HFF-Myc (cell line): ENCODE measurements around the gene SLC19A2.

ENCODE experiments used
- DNase-seq: peaks from one replicate; pipeline ENCODE4 v3.0.0-alpha.2; 2011; ENCODE audit warnings: low read depth; ENCODE audit errors: extremely low read depth
- H3K4me3 ChIP-seq: replicated peaks from 2 replicates; pipeline ENCODE4 v1.5.1; 2011; ENCODE audit warnings: low read depth, mild to moderate bottlenecking, control low read depth, low read length
- TF ChIP-seq, protein P1 (sequence below): IDR thresholded peaks from 2 replicates; pipeline ENCODE4 v1.5.1; 2012; ENCODE audit warnings: mild to moderate bottlenecking, low read depth, low read length, control low read depth; ENCODE audit errors: missing control alignments

The SLC19A2 gene

DNA sequence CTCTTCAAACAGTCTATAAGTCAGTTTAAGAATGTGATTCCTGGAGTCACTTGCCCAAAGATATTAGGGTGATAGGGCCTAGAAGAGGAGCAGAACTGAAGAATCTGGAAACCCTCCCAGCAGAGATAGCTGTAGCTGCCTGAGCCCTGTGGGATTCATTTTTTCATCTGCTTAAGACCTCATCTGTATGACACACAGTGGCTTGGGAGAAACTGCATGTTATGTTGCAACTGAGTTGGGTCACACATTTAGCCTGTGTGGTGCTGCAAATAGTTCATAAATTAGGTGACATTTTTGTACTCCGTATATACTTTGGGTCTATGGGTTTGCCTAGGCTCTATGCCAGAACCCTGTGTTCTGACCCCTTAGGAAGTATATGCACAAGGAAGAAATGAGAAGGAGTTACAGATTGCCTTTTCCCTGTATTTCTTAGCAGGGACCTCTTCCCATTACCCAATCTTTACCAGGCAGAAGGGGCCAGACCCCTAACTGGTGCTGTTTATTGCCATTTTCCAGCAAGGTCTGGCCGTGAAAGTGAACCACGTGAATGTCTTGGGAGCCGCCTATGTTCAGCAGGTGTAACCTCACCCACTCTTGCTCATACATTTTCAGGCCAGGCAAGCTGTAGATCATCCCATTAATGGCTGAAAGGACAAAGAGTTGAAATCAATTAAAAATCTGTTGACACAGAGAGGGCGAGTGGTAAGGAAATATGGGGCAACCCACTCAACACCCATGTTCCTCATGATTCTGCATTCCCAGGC is 41.9 kb upstream of the SLC19A2 start:
- no peak for DNase-seq
- TF ChIP-seq, protein P1, sequence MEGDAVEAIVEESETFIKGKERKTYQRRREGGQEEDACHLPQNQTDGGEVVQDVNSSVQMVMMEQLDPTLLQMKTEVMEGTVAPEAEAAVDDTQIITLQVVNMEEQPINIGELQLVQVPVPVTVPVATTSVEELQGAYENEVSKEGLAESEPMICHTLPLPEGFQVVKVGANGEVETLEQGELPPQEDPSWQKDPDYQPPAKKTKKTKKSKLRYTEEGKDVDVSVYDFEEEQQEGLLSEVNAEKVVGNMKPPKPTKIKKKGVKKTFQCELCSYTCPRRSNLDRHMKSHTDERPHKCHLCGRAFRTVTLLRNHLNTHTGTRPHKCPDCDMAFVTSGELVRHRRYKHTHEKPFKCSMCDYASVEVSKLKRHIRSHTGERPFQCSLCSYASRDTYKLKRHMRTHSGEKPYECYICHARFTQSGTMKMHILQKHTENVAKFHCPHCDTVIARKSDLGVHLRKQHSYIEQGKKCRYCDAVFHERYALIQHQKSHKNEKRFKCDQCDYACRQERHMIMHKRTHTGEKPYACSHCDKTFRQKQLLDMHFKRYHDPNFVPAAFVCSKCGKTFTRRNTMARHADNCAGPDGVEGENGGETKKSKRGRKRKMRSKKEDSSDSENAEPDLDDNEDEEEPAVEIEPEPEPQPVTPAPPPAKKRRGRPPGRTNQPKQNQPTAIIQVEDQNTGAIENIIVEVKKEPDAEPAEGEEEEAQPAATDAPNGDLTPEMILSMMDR, result no peak
- H3K4me3 ChIP-seq, result no peak overlapping the region

DNA sequence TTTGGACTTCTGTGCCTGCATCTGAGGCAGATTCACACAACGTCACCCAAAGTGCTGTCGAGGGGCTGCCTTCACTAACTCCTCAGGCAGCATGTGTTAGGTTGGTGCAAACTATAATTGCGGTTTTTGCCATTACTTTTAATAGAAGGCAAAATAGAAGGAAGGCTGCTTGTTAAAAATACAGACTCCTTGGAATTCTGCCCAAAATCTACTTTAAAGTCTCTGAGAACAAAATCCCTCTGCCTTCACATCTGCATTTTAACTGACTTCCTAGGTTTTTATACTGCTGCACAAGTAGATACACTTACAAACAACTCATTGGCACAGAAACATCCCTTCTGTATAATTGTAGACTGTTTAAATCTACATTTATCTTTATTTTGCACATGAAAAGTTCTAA is 41.3 kb upstream of the SLC19A2 start:
- no peak overlapping the region for H3K4me3 ChIP-seq
- DNase-seq, result no peak
- TF ChIP-seq, protein P1, result no peak

DNA sequence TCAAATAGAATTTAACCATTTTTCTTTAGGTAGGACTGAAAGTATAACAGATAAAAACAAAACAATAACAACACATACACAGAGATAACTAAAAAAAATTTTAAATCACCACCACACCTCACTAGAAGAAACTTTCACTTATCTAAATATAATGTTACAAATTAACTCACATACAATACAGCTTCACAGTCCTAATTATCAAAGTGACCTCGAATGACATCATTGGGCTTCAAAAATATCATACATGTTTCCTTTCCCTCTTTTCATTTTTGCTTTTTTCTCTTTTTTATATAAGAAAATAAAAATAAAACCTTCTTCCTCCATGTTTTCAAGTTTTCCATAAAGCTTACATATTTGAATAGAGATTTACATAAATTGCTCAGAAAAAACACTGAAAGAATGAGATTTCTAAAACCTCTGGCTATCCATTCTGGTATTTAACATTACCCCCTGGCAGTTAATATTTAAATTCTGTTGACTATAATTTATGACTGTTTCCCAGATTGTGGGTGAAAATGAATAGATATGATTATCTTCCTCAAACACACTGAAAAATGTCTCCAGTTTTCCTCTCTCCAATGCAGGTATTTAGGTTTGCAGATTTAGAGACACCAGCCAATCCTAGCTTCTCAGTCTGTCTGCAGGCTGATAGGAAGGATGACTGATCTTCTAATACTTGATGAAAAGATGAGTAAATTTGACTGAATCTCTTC is 40.5 kb upstream of the SLC19A2 start:
- no peak overlapping the region for H3K4me3 ChIP-seq
- TF ChIP-seq, protein P1, result no peak
- DNase-seq, result no peak

DNA sequence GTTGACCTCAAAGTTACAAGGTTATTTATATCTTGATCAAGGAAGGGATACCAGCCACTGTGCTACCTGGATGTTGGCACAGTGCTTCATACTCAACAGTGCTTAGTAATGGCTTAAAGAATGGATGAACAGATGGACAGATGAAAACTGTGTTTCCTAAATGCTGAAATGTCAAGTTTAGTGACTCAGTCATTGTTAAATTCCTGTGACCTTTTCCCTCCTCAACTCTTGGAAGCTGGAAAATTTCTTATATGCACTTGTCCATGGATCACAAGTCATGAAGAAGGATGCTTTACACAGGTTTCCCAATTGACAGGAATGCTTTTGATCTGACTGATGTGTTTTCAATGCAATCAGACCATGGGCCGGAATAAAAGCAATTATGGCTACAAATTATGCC is 39.6 kb upstream of the SLC19A2 start:
- H3K4me3 ChIP-seq, result no peak overlapping the region
- DNase-seq, result no peak
- TF ChIP-seq, protein P1, result no peak

DNA sequence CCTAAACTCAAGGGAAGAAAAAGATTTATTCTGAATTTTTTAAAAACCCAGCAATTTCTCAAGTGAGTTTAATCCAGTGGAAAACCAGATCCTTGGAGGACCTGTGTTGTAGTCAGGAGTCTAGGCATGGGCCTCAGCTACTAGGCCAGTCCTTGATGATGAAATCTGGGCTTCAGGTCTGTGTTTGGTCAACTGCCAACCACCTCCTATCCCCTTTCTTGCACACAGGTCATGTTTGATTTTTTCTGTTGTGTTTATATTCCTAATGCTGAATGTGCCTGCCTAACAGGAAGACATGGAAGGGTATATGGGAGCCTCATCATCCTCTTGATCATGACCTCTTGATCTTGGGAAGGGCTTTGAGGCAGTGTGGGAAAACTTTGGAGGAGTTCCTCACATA is 38.2 kb upstream of the SLC19A2 start:
- H3K4me3 ChIP-seq, result no peak overlapping the region
- TF ChIP-seq, protein P1, result no peak
- no peak for DNase-seq

DNA sequence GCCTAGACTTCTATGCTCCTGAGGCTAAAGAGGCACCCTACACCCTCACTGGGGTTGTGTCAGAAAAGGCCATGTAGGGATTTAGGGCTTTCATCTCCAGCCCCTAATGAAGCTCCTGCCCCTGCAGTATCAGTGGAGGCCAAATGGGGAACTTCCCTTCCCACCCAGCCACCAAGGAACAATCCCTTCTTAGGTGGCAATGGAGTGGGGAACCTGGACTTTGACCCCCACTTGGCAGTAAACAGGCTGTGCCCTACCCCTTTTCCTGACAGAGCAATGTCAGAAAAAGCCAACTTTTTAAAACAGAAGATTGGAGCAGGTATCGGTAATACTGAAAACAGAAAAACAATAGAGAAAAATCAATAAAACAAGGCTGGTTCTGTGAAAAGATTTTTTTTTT is 35.5 kb upstream of the SLC19A2 start:
- no peak for DNase-seq
- H3K4me3 ChIP-seq, result no peak overlapping the region
- TF ChIP-seq, protein P1, result no peak
